GM12874 (cell line): ENCODE data around the gene RBFOX2.

Source experiments
- TF ChIP-seq, protein P1 (sequence below): IDR thresholded peaks from 2 replicates; pipeline ENCODE4 v1.5.1; 2011; ENCODE audit warnings: low read depth, mild to moderate bottlenecking, control low read depth, low read length, moderate library complexity; ENCODE audit not compliant: insufficient read depth

RBFOX2 gene

DNA sequence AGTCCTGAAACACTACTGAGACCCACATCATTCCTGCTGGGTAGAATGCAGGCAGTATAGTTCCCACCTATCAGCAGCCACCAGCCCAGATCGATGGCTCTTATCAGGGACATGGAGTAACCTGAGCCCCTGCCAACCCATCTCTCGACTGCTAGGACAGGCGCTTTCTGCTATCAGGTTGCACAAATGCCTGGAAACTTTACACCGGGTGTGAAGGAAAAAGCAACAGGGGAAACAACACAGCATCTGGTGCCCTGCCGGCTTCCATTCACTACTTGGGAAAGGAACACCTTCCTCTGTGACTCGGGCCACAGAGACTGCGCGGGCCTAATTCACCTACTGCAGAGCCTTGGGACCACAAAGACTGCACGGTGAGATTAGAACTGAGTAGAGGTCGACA lies 18.5 kb downstream of the RBFOX2 start:
- TF ChIP-seq, protein P1, sequence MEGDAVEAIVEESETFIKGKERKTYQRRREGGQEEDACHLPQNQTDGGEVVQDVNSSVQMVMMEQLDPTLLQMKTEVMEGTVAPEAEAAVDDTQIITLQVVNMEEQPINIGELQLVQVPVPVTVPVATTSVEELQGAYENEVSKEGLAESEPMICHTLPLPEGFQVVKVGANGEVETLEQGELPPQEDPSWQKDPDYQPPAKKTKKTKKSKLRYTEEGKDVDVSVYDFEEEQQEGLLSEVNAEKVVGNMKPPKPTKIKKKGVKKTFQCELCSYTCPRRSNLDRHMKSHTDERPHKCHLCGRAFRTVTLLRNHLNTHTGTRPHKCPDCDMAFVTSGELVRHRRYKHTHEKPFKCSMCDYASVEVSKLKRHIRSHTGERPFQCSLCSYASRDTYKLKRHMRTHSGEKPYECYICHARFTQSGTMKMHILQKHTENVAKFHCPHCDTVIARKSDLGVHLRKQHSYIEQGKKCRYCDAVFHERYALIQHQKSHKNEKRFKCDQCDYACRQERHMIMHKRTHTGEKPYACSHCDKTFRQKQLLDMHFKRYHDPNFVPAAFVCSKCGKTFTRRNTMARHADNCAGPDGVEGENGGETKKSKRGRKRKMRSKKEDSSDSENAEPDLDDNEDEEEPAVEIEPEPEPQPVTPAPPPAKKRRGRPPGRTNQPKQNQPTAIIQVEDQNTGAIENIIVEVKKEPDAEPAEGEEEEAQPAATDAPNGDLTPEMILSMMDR: no peak

DNA sequence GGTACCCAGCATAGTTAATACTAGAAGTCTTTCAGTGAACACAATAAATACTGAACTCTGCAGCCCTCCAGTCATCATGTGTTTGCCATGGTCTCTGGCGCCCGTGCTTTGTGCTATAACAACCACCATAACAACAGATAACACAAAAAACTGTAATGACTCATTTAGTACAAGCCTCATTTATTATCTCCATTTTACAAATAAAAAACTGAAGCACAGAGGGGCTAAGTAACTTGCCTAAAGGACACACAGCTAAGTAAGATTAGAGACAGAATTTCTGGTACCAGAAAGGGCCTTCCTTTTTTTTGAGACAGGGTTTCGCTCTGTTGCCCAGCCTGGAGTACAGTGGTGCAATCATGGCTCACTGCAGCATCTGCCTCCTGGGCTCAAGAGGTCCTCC lies 19.5 kb downstream of the RBFOX2 start:
- TF ChIP-seq, protein P1: no peak

DNA sequence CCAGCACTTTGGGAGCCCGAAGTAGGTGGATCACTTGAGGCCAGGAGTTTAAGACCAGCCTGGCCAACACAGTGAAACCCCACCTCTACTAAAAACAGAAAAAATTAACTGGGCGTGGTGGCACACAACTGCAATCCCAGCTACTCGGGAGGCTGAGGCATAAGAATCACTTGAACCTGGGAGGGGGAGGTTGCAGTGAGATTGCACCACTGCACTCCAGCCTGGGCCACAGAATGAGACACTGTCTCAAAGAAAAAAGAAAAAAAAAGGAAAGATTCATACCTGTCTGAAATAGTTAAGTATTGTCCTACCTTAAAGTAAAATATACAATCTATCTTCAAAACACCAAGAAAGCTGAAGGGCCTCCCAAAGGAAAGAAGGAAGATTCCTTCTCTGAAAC lies 20.1 kb downstream of the RBFOX2 start:
- TF ChIP-seq, protein P1: no peak

DNA sequence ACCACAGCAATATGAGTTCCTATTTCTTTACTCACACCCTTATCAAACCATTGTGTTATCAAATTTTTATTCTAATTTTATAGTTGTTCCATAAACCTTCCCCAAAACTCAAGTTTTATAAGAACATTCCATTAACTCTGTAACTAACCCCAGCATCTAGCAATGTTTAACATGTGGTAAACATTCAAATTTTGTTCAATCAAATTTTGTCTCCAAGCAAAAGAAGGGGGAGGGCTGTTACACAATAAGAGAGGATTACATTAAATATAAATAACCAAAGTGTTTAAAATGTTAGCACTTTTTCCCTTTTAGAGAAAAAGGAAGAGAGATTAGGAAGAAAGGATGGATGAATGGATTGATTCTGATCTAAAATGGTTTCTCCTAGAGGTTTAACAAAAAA lies 20.5 kb downstream of the RBFOX2 start:
- TF ChIP-seq, protein P1: no peak

DNA sequence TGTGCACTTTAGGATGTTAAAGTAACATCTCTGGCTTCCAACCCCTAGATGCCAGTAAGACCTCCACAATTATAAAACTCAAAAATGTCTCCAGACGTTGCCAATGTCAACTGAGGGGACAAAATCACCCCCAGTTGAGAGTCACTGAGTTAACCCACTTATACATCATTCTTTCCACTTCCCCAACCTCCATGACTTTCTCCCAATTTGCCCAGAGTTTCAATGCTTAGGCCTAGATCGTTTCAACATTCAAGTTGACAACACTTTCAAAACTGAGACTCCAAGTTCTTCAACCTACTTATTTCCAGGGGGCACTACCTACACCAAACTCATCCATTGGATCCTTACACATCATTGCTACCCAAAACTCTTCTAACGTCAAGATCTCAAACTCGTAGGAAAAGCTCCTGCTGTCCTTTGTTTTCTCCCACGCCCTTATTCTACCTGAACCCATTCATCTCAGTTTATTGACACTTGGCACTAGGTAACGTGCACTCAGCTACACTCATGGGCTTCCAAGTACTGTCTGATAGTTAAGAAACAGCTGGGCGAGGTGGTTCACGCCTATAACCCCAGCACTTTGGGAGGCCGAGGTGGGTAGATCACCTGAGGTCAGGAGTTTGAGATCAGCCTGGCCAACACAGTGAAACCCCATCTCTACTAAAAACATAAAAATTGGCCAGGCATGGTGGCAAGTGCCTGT lies 24.5 kb downstream of the RBFOX2 start:
- TF ChIP-seq, protein P1: no peak

DNA sequence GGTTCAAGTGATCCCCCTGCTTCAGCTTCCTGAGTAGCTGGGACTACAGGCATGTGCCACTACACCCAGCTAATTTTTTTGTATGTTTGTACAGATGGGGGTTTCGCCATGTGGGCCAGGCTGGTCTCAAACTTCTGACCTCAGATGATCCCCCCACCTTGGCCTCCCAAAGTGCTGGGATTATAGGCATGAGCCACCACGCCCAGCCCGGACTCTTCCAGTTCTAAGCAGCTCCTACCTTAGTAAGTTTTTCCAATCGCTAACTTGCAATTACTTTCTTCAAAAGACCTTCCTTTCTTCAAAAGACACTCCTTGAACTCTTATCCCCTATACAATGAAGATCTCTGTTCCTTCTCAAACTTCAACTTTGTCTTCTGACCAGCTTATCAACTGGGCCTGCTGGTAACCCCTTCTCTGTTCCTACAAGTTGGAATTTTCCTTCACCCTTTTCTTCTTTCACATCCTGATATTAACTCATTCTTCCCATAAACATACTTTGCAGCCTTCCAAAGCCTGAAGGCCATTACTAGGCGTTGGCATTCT lies 25.8 kb downstream of the RBFOX2 start:
- TF ChIP-seq, protein P1: no peak

DNA sequence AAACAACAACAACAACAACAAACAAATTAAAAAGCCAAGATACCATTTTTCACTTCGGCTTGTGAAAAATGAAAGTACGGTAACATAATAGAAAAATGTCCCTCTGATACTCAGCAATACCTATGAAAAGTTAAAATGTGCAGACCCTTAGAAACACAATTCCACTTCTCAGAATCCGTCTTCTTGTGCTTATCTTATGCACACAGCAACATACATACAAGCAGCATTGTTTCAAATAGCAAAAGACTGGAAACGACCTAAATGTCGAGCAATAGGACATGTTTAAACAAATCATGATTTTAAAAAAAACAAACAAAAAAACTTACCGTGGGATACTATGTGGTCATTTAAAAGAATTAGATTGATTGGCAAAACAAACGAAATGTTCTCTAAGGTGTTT lies 26.5 kb downstream of the RBFOX2 start:
- TF ChIP-seq, protein P1: no peak
